ENCODE results near the gene LASP1NB.

The LASP1NB gene

DNA sequence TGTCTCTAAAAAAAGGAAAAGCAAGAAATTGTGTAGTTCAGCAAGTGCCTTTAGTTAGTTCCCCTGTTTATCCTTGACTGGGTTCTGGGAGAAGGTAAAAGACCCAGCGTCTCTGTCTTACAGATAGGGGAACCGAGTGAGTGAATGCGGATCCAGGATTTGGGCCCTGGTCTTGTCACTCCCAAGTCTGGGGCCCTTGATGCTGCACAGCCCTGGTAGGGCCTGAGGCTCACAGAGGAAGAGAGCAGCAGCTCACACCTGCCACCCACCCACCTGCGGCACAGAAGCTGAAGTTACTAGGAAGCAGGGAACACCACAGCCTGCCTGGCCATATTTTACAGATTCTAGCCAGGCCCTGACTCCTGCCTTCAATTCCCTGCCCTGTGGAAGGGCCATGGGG, 33.3 kb upstream of the LASP1NB start:
- Histone ChIP-seq H3K9ac (no peak overlapping the region), H3K27ac (no peak overlapping the region), H3K36me3 (ENCODE audit: control insufficient read depth, insufficient read depth, low read length) (no peaks in the 10 kb centered on the region)

DNA sequence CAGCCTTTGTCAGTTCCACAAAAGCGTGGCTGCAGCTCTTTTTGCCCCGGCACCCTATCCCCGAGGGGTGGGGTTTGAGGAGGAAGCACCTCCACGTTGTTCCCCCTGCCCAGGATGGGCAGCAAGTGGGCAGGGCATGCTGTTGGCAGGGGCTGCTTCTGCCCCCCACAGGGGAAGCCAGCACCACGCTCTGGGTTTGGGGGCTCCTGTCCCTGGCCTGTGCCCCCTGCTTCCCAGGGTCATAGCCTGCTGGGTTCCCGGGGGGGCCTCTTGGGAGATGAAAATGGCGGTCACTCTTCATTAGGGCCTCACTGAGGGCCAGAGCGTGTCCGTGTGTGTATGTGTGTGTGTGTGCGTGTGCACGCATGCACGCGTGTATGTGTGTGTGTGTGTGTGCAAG, 32.8 kb upstream of the LASP1NB start:
- Histone ChIP-seq H3K9me3 (ENCODE audit: control insufficient read depth, low read length) (no peaks in the 10 kb centered on the region), H3K36me3 (ENCODE audit: control insufficient read depth, insufficient read depth, low read length) (no peaks in the 10 kb centered on the region), H3K4me3 (ENCODE audit: low read depth, low read length) (no peak overlapping the region), H2AFZ (no peak overlapping the region), H3K9ac (no peak overlapping the region), H3K79me2 (peaks cover 8% of the 10 kb centered on the region), H3K4me1 (no peaks in the 10 kb centered on the region), H3K4me2 (ENCODE audit: low read length) (no peak overlapping the region), H3K27ac (no peak overlapping the region), H3K27me3 (ENCODE audit: control insufficient read depth, insufficient read depth, low read length) (no peaks in the 10 kb centered on the region)
- TF ChIP-seq, protein P1, sequence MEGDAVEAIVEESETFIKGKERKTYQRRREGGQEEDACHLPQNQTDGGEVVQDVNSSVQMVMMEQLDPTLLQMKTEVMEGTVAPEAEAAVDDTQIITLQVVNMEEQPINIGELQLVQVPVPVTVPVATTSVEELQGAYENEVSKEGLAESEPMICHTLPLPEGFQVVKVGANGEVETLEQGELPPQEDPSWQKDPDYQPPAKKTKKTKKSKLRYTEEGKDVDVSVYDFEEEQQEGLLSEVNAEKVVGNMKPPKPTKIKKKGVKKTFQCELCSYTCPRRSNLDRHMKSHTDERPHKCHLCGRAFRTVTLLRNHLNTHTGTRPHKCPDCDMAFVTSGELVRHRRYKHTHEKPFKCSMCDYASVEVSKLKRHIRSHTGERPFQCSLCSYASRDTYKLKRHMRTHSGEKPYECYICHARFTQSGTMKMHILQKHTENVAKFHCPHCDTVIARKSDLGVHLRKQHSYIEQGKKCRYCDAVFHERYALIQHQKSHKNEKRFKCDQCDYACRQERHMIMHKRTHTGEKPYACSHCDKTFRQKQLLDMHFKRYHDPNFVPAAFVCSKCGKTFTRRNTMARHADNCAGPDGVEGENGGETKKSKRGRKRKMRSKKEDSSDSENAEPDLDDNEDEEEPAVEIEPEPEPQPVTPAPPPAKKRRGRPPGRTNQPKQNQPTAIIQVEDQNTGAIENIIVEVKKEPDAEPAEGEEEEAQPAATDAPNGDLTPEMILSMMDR (IDR thresholded peaks at IDR 0.05): no peak

More for the DNA sequence above, 33.3 kb upstream of the LASP1NB start:
- Histone ChIP-seq H3K4me1 (no peaks in the 10 kb centered on the region), H3K79me2 (peaks cover 11% of the 10 kb centered on the region), H3K9me3 (ENCODE audit: control insufficient read depth, low read length) (no peaks in the 10 kb centered on the region), H3K4me3 (ENCODE audit: low read depth, low read length) (no peak overlapping the region), H3K4me2 (ENCODE audit: low read length) (no peak overlapping the region), H3K27me3 (ENCODE audit: control insufficient read depth, insufficient read depth, low read length) (no peaks in the 10 kb centered on the region), H2AFZ (no peak overlapping the region)
- TF ChIP-seq, protein P1 (IDR thresholded peaks at IDR 0.05): no peak

DNA sequence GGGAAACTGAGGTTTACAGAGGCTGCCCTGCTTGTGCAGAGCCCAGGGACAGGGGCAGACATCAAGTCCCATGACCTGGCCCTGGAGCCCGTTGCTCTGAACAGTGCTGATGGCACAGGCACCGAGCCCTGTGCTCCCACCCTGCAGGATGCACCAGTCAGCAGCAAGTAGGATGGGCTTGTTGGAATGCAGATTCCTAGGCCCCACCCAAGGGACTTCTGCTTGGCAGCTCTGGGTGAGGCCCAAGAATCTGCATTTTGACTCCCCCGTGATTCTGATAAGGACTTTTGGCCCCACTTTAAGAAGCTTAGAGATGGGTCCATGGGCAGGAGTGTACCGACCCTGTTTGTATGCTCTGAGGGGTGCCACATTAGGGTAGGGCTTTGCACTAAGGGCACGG, 32.3 kb upstream of the LASP1NB start:
- Histone ChIP-seq H3K27ac (no peak overlapping the region), H3K4me3 (ENCODE audit: low read depth, low read length) (no peak overlapping the region), H3K27me3 (ENCODE audit: control insufficient read depth, insufficient read depth, low read length) (no peaks in the 10 kb centered on the region), H3K4me1 (peaks cover 3% of the 10 kb centered on the region), H3K4me2 (ENCODE audit: low read length) (no peak overlapping the region), H2AFZ (no peak overlapping the region), H3K9ac (no peak overlapping the region), H3K9me3 (ENCODE audit: control insufficient read depth, low read length) (no peaks in the 10 kb centered on the region), H3K36me3 (ENCODE audit: control insufficient read depth, insufficient read depth, low read length) (no peaks in the 10 kb centered on the region), H3K79me2 (peaks cover 13% of the 10 kb centered on the region)
- TF ChIP-seq, protein P1 (IDR thresholded peaks at IDR 0.05): no peak

DNA sequence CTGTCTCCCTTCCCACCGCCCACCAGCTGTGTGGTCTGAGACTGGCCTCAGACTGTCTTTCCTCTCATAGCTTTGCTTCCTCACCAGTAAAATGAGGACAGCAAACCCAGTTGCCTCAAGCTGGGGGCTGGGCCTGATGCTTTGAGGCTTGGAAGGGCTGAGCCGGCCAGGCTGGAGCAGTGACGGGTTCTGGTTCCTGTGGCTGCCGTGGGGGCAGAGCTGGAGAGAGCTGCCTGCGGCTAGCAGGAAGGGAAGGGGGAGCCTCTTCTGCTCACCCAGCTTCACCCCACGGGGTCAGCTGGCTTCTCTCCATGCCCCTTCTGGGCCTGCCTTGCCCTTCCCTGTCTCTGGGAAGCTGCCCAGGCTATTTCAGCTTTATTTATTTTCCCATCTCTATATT, 31.8 kb upstream of the LASP1NB start:
- H3K9ac ChIP-seq: no peak overlapping the region
- no peaks in the 10 kb centered on the region for H3K36me3 ChIP-seq (ENCODE audit: control insufficient read depth, insufficient read depth, low read length)
- TF ChIP-seq, protein P1 (IDR thresholded peaks at IDR 0.05): no peak
- no peaks in the 10 kb centered on the region for H3K27me3 ChIP-seq (ENCODE audit: control insufficient read depth, insufficient read depth, low read length)
- no peak overlapping the region for H3K4me3 ChIP-seq (ENCODE audit: low read depth, low read length)
- no peak overlapping the region for H2AFZ ChIP-seq
- no peak overlapping the region for H3K27ac ChIP-seq
- H3K9me3 ChIP-seq (ENCODE audit: control insufficient read depth, low read length): no peaks in the 10 kb centered on the region
- H3K4me2 ChIP-seq (ENCODE audit: low read length): no peak overlapping the region
- peaks cover 14% of the 10 kb centered on the region for H3K79me2 ChIP-seq
- peaks cover 6% of the 10 kb centered on the region for H3K4me1 ChIP-seq

DNA sequence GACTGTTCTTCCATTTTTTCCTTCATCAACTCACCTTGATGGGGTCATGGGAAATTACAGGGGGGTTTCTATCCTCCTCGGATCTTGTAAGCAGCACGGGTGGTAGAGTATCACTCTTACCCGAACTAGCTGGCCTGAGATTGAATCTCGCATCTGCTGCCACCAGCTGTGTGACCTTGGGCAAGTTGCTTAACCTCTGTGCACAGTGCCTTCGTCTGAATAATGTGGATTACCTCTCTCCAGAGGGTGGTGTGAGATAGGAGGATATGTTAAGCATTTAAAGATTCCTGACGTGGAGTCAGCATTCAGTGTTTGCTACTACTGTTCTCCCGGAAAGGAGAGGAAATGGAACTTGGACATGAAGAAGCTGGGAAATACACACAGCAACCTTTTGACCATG, 31.1 kb upstream of the LASP1NB start:
- TF ChIP-seq, protein P1 (IDR thresholded peaks at IDR 0.05): no peak
- Histone ChIP-seq H3K4me1 (peaks cover 6% of the 10 kb centered on the region), H3K27ac (no peak overlapping the region), H3K9ac (no peak overlapping the region), H3K9me3 (ENCODE audit: control insufficient read depth, low read length) (no peaks in the 10 kb centered on the region), H3K79me2 (peaks cover 14% of the 10 kb centered on the region), H3K27me3 (ENCODE audit: control insufficient read depth, insufficient read depth, low read length) (no peaks in the 10 kb centered on the region), H2AFZ (no peak overlapping the region), H3K4me3 (ENCODE audit: low read depth, low read length) (no peak overlapping the region), H3K36me3 (ENCODE audit: control insufficient read depth, insufficient read depth, low read length) (no peaks in the 10 kb centered on the region), H3K4me2 (ENCODE audit: low read length) (no peak overlapping the region)
